ENCODE data around the gene PAPPA2. TPM values are rescaled to one million over a fixed set of nuclear protein-coding genes. Genes with fewer than 3 reads are reported as not detected.

PAPPA2 gene
- total RNA-seq, 2 experiments from 2014 or later = 0.03 to 0.05 TPM

GRCh38 chr1:176460544-176461336 is 2.2 kb upstream of the PAPPA2 start:
- Mint-ChIP-seq H3K36me3 (ENCODE audit: low read depth) (no peaks in the 10 kb centered on the region), H3K4me3 (no peak overlapping the region), H3K27ac (no peak overlapping the region), H3K9me3 (ENCODE audit: insufficient read depth) (no peaks in the 10 kb centered on the region), H3K27me3 (ENCODE audit: low read depth) (no peaks in the 10 kb centered on the region), H3K4me1 (ENCODE audit: low read depth) (no peaks in the 10 kb centered on the region)
- ATAC-seq = no peak
- POLR2A ChIA-PET = no interaction called here
- CTCF ChIA-PET = no interaction called here
- no peak for DNase-seq

- no peak overlapping the region for H3K27ac Mint-ChIP-seq
- H3K36me3 Mint-ChIP-seq (ENCODE audit: low read depth) = no peaks in the 10 kb centered on the region
- ChIA-PET POLR2A (no interaction called here), CTCF (interaction anchor here (0.7 kb wide), 1 partner anchor 18 kb away, joined by 3 read pairs; no protein-coding TSS in a partner anchor)
- DNase-seq (no peak), ATAC-seq (no peak)
- H3K9me3 Mint-ChIP-seq (ENCODE audit: insufficient read depth) = no peaks in the 10 kb centered on the region
- H3K4me1 Mint-ChIP-seq (ENCODE audit: low read depth) = no peaks in the 10 kb centered on the region
- H3K4me3 Mint-ChIP-seq = no peak overlapping the region
- no peaks in the 10 kb centered on the region for H3K27me3 Mint-ChIP-seq (ENCODE audit: low read depth)
These were observed 1.4 kb upstream of the PAPPA2 start for GRCh38 chr1:176461576-176461975.

DNA sequence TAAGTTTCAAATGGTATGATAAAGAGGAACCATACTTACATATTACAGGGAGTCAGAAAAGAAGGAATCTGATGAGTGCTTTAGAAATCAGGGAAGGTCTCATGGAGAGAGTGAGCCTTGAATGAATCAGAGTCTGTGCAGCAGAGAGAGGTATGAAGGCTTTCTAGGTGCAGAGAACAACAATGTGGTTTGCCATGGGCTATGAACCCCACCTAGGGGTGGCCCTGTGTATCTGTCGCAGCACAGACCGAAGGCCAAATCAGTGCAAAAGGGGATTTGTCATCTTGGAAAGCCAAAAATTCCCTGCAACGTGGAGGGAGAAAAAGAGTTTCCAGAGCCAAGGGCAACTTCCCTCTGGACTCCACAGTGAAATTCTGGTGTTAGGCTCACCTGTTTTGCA is 3.5 kb downstream of the PAPPA2 start:
- DNase-seq (no peak), ATAC-seq (no peak)
- CTCF ChIA-PET = no interaction called here
- H3K9me3 Mint-ChIP-seq (ENCODE audit: insufficient read depth) = no peaks in the 10 kb centered on the region
- no peaks in the 10 kb centered on the region for H3K4me1 Mint-ChIP-seq (ENCODE audit: low read depth)
- POLR2A ChIA-PET = no interaction called here
- H3K27me3 Mint-ChIP-seq (ENCODE audit: low read depth) = no peaks in the 10 kb centered on the region
- no peak overlapping the region for H3K27ac Mint-ChIP-seq
- H3K36me3 Mint-ChIP-seq (ENCODE audit: low read depth) = no peaks in the 10 kb centered on the region
- no peak overlapping the region for H3K4me3 Mint-ChIP-seq

- H3K4me1 Mint-ChIP-seq (ENCODE audit: low read depth) = no peaks in the 10 kb centered on the region
- ChIA-PET CTCF (no interaction called here), POLR2A (no interaction called here)
- H3K4me3 Mint-ChIP-seq = no peak overlapping the region
- H3K36me3 Mint-ChIP-seq (ENCODE audit: low read depth) = no peaks in the 10 kb centered on the region
- no peak for DNase-seq
- no peaks in the 10 kb centered on the region for H3K9me3 Mint-ChIP-seq (ENCODE audit: insufficient read depth)
- no peak overlapping the region for H3K27ac Mint-ChIP-seq
- no peaks in the 10 kb centered on the region for H3K27me3 Mint-ChIP-seq (ENCODE audit: low read depth)
- no peak for ATAC-seq
These were observed 6.6 kb downstream of the PAPPA2 start for GRCh38 chr1:176469450-176470010.

- CTCF ChIA-PET = interaction anchor here (0.9 kb wide), 1 partner anchor 88 kb away, joined by 3 read pairs; no protein-coding TSS in a partner anchor
These were observed 8.6 kb downstream of the PAPPA2 start for GRCh38 chr1:176471338-176472121.

GRCh38 chr1:176479971-176480370 is 17.0 kb downstream of the PAPPA2 start:
- ChIA-PET CTCF (no interaction called here), POLR2A (no interaction called here)
- no peak for DNase-seq
- no peak for ATAC-seq
- H3K27ac Mint-ChIP-seq = no peak overlapping the region
- no peaks in the 10 kb centered on the region for H3K9me3 Mint-ChIP-seq (ENCODE audit: insufficient read depth)
- H3K4me1 Mint-ChIP-seq (ENCODE audit: low read depth) = no peaks in the 10 kb centered on the region
- H3K4me3 Mint-ChIP-seq = no peak overlapping the region
- H3K27me3 Mint-ChIP-seq (ENCODE audit: low read depth) = no peaks in the 10 kb centered on the region
- H3K36me3 Mint-ChIP-seq (ENCODE audit: low read depth) = no peaks in the 10 kb centered on the region

More at GRCh38 chr1:176471338-176472121, 8.6 kb downstream of the PAPPA2 start:
- no peaks in the 10 kb centered on the region for H3K4me1 Mint-ChIP-seq (ENCODE audit: low read depth)
- H3K27me3 Mint-ChIP-seq (ENCODE audit: low read depth) = no peaks in the 10 kb centered on the region
- no peak overlapping the region for H3K27ac Mint-ChIP-seq
- H3K4me3 Mint-ChIP-seq = no peak overlapping the region
- no peak for DNase-seq
- no peak for ATAC-seq
- H3K36me3 Mint-ChIP-seq (ENCODE audit: low read depth) = no peaks in the 10 kb centered on the region
- POLR2A ChIA-PET = no interaction called here
- H3K9me3 Mint-ChIP-seq (ENCODE audit: insufficient read depth) = no peaks in the 10 kb centered on the region

GRCh38 chr1:176480750-176481149 is 17.8 kb downstream of the PAPPA2 start:
- Mint-ChIP-seq H3K27me3 (ENCODE audit: low read depth) (no peaks in the 10 kb centered on the region), H3K27ac (no peak overlapping the region), H3K4me3 (no peak overlapping the region), H3K9me3 (ENCODE audit: insufficient read depth) (no peaks in the 10 kb centered on the region), H3K36me3 (ENCODE audit: low read depth) (no peaks in the 10 kb centered on the region), H3K4me1 (ENCODE audit: low read depth) (no peaks in the 10 kb centered on the region)
- CTCF ChIA-PET = no interaction called here
- no peak for DNase-seq
- POLR2A ChIA-PET = no interaction called here
- ATAC-seq = no peak

DNA sequence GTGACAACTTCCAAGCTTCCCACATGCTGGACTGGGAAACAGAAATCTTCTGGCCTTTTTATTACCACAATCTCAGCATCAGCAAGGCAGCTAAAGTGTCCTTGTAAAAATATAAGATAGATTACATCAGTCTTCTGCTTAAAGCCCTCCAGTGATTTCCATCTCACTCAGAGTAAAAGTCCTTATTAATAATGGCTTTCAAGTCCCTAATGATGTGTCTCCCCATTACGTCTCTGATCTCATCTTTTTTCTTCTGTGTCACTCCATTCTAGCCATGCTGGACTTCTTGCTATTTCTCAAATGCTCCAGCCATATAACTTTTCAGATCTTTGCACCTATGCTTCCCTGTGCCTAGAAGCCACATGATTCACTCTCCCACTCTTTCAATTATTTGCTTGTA is 22.1 kb downstream of the PAPPA2 start:
- Mint-ChIP-seq H3K27ac (no peak overlapping the region), H3K27me3 (ENCODE audit: low read depth) (no peaks in the 10 kb centered on the region), H3K4me3 (no peak overlapping the region), H3K36me3 (ENCODE audit: low read depth) (no peaks in the 10 kb centered on the region), H3K4me1 (ENCODE audit: low read depth) (no peaks in the 10 kb centered on the region), H3K9me3 (ENCODE audit: insufficient read depth) (no peaks in the 10 kb centered on the region)
- no peak for ATAC-seq
- ChIA-PET POLR2A (no interaction called here), CTCF (no interaction called here)
- DNase-seq = no peak

GRCh38 chr1:176494436-176494835 is 31.5 kb downstream of the PAPPA2 start:
- Mint-ChIP-seq H3K27ac (no peak overlapping the region), H3K36me3 (ENCODE audit: low read depth) (no peaks in the 10 kb centered on the region), H3K4me3 (no peak overlapping the region), H3K4me1 (ENCODE audit: low read depth) (no peaks in the 10 kb centered on the region), H3K27me3 (ENCODE audit: low read depth) (no peaks in the 10 kb centered on the region), H3K9me3 (ENCODE audit: insufficient read depth) (no peaks in the 10 kb centered on the region)
- ChIA-PET CTCF (no interaction called here), POLR2A (no interaction called here)
- DNase-seq (no peak), ATAC-seq (no peak)

DNA sequence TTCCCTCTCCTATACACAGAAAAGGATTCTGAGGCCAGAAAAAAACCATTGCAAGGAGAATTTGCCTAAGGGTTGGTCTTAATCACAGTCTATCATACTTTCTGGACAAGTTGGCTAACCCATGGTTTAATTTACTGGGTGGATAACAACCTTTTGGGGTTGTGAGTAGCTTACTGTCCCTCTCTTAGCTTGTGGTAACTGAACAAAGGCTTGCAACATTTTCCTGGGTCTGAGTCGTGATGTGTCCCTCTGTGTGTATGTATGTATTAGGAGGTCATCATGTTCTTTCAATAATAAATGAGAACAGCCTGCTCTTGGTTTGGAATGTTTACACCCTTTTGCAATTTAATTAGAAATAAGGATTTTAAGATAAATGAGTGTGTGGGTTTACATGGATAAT is 36.7 kb downstream of the PAPPA2 start:
- POLR2A ChIA-PET = no interaction called here
- ATAC-seq (no peak), DNase-seq (no peak)
- H3K36me3 Mint-ChIP-seq (ENCODE audit: low read depth) = no peaks in the 10 kb centered on the region
- no peaks in the 10 kb centered on the region for H3K9me3 Mint-ChIP-seq (ENCODE audit: insufficient read depth)
- H3K4me1 Mint-ChIP-seq (ENCODE audit: low read depth) = no peaks in the 10 kb centered on the region
- CTCF ChIA-PET = no interaction called here
- no peaks in the 10 kb centered on the region for H3K27me3 Mint-ChIP-seq (ENCODE audit: low read depth)
- H3K4me3 Mint-ChIP-seq = no peak overlapping the region
- H3K27ac Mint-ChIP-seq = no peak overlapping the region

- no peaks in the 10 kb centered on the region for H3K36me3 Mint-ChIP-seq (ENCODE audit: low read depth)
These were observed 38.6 kb downstream of the PAPPA2 start for GRCh38 chr1:176501599-176501998.

GRCh38 chr1:176504848-176505553 is 42.0 kb downstream of the PAPPA2 start:
- Mint-ChIP-seq H3K36me3 (ENCODE audit: low read depth) (no peaks in the 10 kb centered on the region), H3K4me1 (ENCODE audit: low read depth) (no peaks in the 10 kb centered on the region), H3K9me3 (ENCODE audit: insufficient read depth) (no peaks in the 10 kb centered on the region), H3K27ac (no peak overlapping the region), H3K4me3 (no peak overlapping the region), H3K27me3 (ENCODE audit: low read depth) (no peaks in the 10 kb centered on the region)
- POLR2A ChIA-PET = no interaction called here
- ATAC-seq = no peak
- CTCF ChIA-PET = no interaction called here
- DNase-seq = no peak

More at GRCh38 chr1:176501599-176501998, 38.6 kb downstream of the PAPPA2 start:
- ATAC-seq (no peak), DNase-seq (no peak)
- Mint-ChIP-seq H3K27ac (no peak overlapping the region), H3K4me1 (ENCODE audit: low read depth) (no peaks in the 10 kb centered on the region), H3K4me3 (no peak overlapping the region), H3K27me3 (ENCODE audit: low read depth) (no peaks in the 10 kb centered on the region), H3K9me3 (ENCODE audit: insufficient read depth) (no peaks in the 10 kb centered on the region)
- ChIA-PET POLR2A (no interaction called here), CTCF (no interaction called here)
